Endothelial cell (in vitro differentiated cells): ENCODE data around the gene PSME4. TPM values are rescaled to one million over a fixed set of nuclear protein-coding genes. Genes with fewer than 3 reads are reported as not detected.

Experiments used
- DNase-seq: peaks from one replicate; pipeline ENCODE4 v3.0.0; 2021; ENCODE audit warnings: low spot score
- H3K27ac Mint-ChIP-seq: one replicate; pipeline ENCODE4 v1.8.0; 2021; ENCODE audit warnings: mixed read lengths, inconsistent platforms; ENCODE audit not compliant: unreplicated experiment
- H3K27me3 Mint-ChIP-seq: one replicate; pipeline ENCODE4 v1.8.0; 2021; ENCODE audit warnings: mild to moderate bottlenecking, moderate library complexity, mixed read lengths, inconsistent platforms; ENCODE audit not compliant: unreplicated experiment
- H3K36me3 Mint-ChIP-seq: one replicate; pipeline ENCODE4 v1.8.0; 2021; ENCODE audit warnings: mild to moderate bottlenecking, low read depth, mixed read lengths, inconsistent platforms; ENCODE audit not compliant: unreplicated experiment
- H3K4me1 Mint-ChIP-seq: one replicate; pipeline ENCODE4 v1.8.0; 2021; ENCODE audit warnings: mild to moderate bottlenecking, mixed read lengths, inconsistent platforms; ENCODE audit not compliant: unreplicated experiment
- H3K4me3 Mint-ChIP-seq: one replicate; pipeline ENCODE4 v1.8.0; 2021; ENCODE audit warnings: mild to moderate bottlenecking, mixed read lengths, inconsistent platforms; ENCODE audit not compliant: unreplicated experiment
- H3K9me3 Mint-ChIP-seq: one replicate; pipeline ENCODE4 v1.8.0; 2021; ENCODE audit warnings: mixed read lengths, inconsistent platforms; ENCODE audit not compliant: unreplicated experiment
- total RNA-seq: library from RNA; stranded (reverse); fragmentation: NEBNext Ultra II Directional; extraction: Animal tissue kit (Norgen Biotek cat#: 25700); gene quantifications from one replicate; pipeline ENCODE4 v1.2.1, GENCODE V29; 2021; ENCODE audit not compliant: unreplicated experiment
- TF ChIP-seq, protein P1 (sequence below): fragments of 200-600 bp; sonication (generic); IDR thresholded peaks from one replicate; pipeline ENCODE4 v1.5.0; 2021; ENCODE audit warnings: antibody characterized with exemption; ENCODE audit not compliant: unreplicated experiment

PSME4 gene
- total RNA-seq, 1 donor from 2014 or later = 106 TPM

DNA sequence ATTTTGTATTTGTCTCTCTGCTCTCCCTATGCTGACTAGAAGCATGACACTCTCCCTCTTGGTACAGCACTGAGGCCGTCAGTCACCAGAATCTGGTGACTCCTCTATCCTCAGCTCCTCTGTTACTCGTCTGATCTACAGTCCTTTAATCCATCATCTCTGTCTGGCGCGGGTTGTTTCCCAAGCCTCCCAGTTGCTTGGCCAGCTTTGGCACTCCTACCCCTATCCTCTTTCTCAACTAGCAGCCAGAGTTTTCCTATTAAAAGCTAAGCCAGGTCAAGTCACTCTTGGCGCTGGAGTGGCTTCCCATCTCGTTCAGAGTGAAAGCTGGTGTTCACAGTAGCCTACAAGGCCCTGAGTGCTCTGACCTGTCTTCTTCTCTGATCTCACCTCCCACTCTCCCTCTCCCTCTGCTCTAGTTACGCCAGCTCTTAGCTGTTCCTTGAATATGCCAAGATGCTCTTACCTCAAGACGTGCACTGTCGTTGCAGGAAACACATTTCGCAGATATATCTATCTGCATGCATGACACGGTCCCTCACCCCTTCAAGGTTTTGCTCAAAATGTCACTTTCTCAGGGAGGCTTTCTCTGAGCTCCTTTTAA lies 41.8 kb upstream of the PSME4 start:
- Mint-ChIP-seq H3K4me1 (no peaks in the 10 kb centered on the region), H3K27ac (no peak overlapping the region), H3K4me3 (no peak overlapping the region), H3K9me3 (no peaks in the 10 kb centered on the region), H3K36me3 (no peaks in the 10 kb centered on the region), H3K27me3 (no peaks in the 10 kb centered on the region)
- DNase-seq = no peak
- TF ChIP-seq, protein P1, sequence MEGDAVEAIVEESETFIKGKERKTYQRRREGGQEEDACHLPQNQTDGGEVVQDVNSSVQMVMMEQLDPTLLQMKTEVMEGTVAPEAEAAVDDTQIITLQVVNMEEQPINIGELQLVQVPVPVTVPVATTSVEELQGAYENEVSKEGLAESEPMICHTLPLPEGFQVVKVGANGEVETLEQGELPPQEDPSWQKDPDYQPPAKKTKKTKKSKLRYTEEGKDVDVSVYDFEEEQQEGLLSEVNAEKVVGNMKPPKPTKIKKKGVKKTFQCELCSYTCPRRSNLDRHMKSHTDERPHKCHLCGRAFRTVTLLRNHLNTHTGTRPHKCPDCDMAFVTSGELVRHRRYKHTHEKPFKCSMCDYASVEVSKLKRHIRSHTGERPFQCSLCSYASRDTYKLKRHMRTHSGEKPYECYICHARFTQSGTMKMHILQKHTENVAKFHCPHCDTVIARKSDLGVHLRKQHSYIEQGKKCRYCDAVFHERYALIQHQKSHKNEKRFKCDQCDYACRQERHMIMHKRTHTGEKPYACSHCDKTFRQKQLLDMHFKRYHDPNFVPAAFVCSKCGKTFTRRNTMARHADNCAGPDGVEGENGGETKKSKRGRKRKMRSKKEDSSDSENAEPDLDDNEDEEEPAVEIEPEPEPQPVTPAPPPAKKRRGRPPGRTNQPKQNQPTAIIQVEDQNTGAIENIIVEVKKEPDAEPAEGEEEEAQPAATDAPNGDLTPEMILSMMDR = no peak

DNA sequence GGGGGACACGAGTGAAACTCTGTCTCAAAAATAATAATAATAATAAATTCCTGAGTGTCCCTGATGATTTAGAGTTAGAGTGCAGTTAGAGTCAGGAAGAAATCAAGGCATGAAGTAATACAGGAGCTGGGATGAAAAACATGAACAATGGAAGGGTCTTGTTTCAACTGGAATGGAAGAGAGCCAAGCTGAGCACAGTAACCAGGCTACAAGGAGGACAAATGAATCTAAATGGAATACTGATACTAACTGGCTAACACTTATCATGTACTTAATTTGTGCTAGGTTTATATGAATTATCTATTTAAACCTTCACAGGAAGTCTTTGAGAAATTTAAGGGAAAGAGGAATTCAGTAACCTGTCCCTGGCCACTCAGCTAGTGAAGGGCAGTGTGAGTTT lies 38.8 kb upstream of the PSME4 start:
- Mint-ChIP-seq H3K9me3 (no peaks in the 10 kb centered on the region), H3K4me1 (no peaks in the 10 kb centered on the region), H3K4me3 (no peak overlapping the region), H3K36me3 (no peaks in the 10 kb centered on the region), H3K27me3 (no peaks in the 10 kb centered on the region), H3K27ac (no peak overlapping the region)
- TF ChIP-seq, protein P1 = no peak
- DNase-seq = no peak

- H3K4me1 Mint-ChIP-seq = no peaks in the 10 kb centered on the region
- TF ChIP-seq, protein P1 = no peak
- no peaks in the 10 kb centered on the region for H3K27me3 Mint-ChIP-seq
- no peak overlapping the region for H3K4me3 Mint-ChIP-seq
- no peaks in the 10 kb centered on the region for H3K9me3 Mint-ChIP-seq
- no peaks in the 10 kb centered on the region for H3K36me3 Mint-ChIP-seq
- DNase-seq = no peak
- H3K27ac Mint-ChIP-seq = no peak overlapping the region
These were observed 37.6 kb upstream of the PSME4 start for GRCh38 chr2:54008439-54008838.

DNA sequence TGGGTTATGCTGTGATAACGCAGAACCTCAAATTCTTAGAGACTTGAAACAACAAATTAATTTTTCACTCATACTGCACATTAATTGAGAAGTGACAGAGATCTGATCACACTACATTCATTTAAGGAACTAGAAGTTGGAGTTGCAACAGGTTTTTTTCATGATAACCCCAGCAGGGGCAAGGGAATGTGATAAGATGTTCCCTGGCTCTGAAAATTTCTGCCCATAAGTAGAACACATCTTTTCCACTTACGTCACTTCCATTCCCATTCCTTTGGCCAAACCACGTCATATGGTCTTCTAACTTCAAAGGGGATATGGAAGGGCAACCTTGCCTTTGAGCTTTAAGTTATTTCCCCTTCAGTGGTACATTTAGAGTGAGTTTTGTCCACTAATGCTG lies 29.7 kb upstream of the PSME4 start:
- DNase-seq = no peak
- H3K9me3 Mint-ChIP-seq = no peaks in the 10 kb centered on the region
- no peaks in the 10 kb centered on the region for H3K4me1 Mint-ChIP-seq
- H3K27ac Mint-ChIP-seq = no peak overlapping the region
- TF ChIP-seq, protein P1 = no peak
- H3K27me3 Mint-ChIP-seq = no peaks in the 10 kb centered on the region
- H3K36me3 Mint-ChIP-seq = no peaks in the 10 kb centered on the region
- no peak overlapping the region for H3K4me3 Mint-ChIP-seq

GRCh38 chr2:54000122-54000521 lies 29.3 kb upstream of the PSME4 start:
- TF ChIP-seq, protein P1 = no peak
- H3K4me1 Mint-ChIP-seq = no peaks in the 10 kb centered on the region
- no peak overlapping the region for H3K27ac Mint-ChIP-seq
- no peak for DNase-seq
- H3K4me3 Mint-ChIP-seq = no peak overlapping the region
- H3K9me3 Mint-ChIP-seq = no peaks in the 10 kb centered on the region
- H3K36me3 Mint-ChIP-seq = no peaks in the 10 kb centered on the region
- H3K27me3 Mint-ChIP-seq = no peaks in the 10 kb centered on the region
